ENCODE results near the gene FGF7.
A peak's percentile ranks its signal among the peaks of the same experiment; 100 is the strongest.
"Not testable (repeated sequence)": the region's sequence is repeated elsewhere in the genome, so short reads cannot be mapped to it uniquely, and the experiment has no call there.

Gene FGF7

GRCh38 chr15:49423021-49423420 is at the start of gene FGF7:
Gene FGF7, plus strand, starts transcription at chr15:49423242. Its CDS starts 1,056 bp downstream, at chr15:49424298.
- no peak for DNase-seq (ENCODE audit: low spot score)

- no peak for DNase-seq (ENCODE audit: low spot score)
Measured at GRCh38 chr15:49379996-49380395, 43.0 kb upstream of the FGF7 start.

GRCh38 chr15:49380912-49381311 is 42.1 kb upstream of the FGF7 start:
- DNase-seq (ENCODE audit: low spot score): no peak

GRCh38 chr15:49382394-49382793 is 40.6 kb upstream of the FGF7 start:
- no peak for DNase-seq (ENCODE audit: low spot score)

- no peak for DNase-seq (ENCODE audit: low spot score)
Measured at GRCh38 chr15:49383266-49383665, 39.8 kb upstream of the FGF7 start.

GRCh38 chr15:49387471-49387870 is 35.6 kb upstream of the FGF7 start:
- DNase-seq (ENCODE audit: low spot score): no peak

- not testable (repeated sequence) for DNase-seq (ENCODE audit: low spot score)
Measured at GRCh38 chr15:49402515-49403296, 20.3 kb upstream of the FGF7 start.

GRCh38 chr15:49406352-49407118 is 16.5 kb upstream of the FGF7 start:
- no peak for DNase-seq (ENCODE audit: low spot score)

GRCh38 chr15:49410641-49411040 is 12.4 kb upstream of the FGF7 start:
- DNase-seq (ENCODE audit: low spot score): no peak

GRCh38 chr15:49412797-49413196 is 10.2 kb upstream of the FGF7 start:
- DNase-seq (ENCODE audit: low spot score): no peak

- DNase-seq (ENCODE audit: low spot score): no peak
Measured at GRCh38 chr15:49415149-49415548, 7.9 kb upstream of the FGF7 start.

- no peak for DNase-seq (ENCODE audit: low spot score)
Measured at GRCh38 chr15:49415638-49416037, 7.4 kb upstream of the FGF7 start.

- no peak for DNase-seq (ENCODE audit: low spot score)
Measured at GRCh38 chr15:49418811-49419210, 4.2 kb upstream of the FGF7 start.

GRCh38 chr15:49421991-49422390 is 1.1 kb upstream of the FGF7 start:
- peak; percentile 35 for DNase-seq (ENCODE audit: low spot score)

- no peak for DNase-seq (ENCODE audit: low spot score)
Measured at GRCh38 chr15:49423901-49424550, 984 bp downstream of the FGF7 start.

- DNase-seq (ENCODE audit: low spot score): no peak
Measured at GRCh38 chr15:49424954-49425353, 1.9 kb downstream of the FGF7 start.

GRCh38 chr15:49427372-49427771 is 4.3 kb downstream of the FGF7 start:
- DNase-seq (ENCODE audit: low spot score): no peak

- no peak for DNase-seq (ENCODE audit: low spot score)
Measured at GRCh38 chr15:49428409-49429095, 5.5 kb downstream of the FGF7 start.

- DNase-seq (ENCODE audit: low spot score): no peak
Measured at GRCh38 chr15:49430046-49430445, 7.0 kb downstream of the FGF7 start.

- DNase-seq (ENCODE audit: low spot score): no peak
Measured at GRCh38 chr15:49435174-49435573, 12.1 kb downstream of the FGF7 start.

- DNase-seq (ENCODE audit: low spot score): no peak
Measured at GRCh38 chr15:49436751-49437150, 13.7 kb downstream of the FGF7 start.

- no peak for DNase-seq (ENCODE audit: low spot score)
Measured at GRCh38 chr15:49438962-49439631, 16.1 kb downstream of the FGF7 start.
